HEK293 (cell line): Measurements from ENCODE around the gene STPG2.

Experiments used
- ZNF341 ChIP-seq: fragments of 450-650 bp; formaldehyde crosslinking; IDR thresholded peaks from 2 replicates; pipeline ENCODE4; 2016; ENCODE audit warnings: low read depth, missing biosample characterization, missing genetic modification characterization
- TF ChIP-seq, protein P1 (sequence below): fragments of 450-650 bp; formaldehyde crosslinking; IDR thresholded peaks from 2 replicates; pipeline ENCODE4 v1.5.1; 2016; ENCODE audit warnings: missing biosample characterization, missing genetic modification characterization
- TF ChIP-seq, protein P2 (sequence below): fragments of 450-650 bp; formaldehyde crosslinking; IDR thresholded peaks from 2 replicates; pipeline ENCODE4 v1.5.1; 2016; ENCODE audit warnings: missing biosample characterization, missing genetic modification characterization

DNA sequence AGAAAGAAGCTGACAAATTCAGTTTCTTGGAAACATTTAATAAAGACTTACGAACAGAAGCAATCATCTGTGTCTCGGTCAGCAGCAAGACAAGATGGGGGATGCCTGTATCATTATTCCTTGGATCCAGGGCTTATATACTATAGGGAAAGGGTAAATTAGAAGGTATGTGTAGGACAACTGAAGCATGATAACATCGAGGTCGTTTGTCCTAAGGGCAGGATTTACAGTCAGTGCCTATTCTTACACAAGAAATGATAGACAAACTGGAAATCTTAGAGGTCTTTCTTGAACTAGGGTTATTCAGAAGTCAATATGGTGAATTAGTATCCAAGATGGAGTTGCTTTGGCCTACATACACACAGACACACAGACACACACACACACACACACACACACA lies 553.0 kb downstream of the STPG2 start:
- TF ChIP-seq, protein P1, sequence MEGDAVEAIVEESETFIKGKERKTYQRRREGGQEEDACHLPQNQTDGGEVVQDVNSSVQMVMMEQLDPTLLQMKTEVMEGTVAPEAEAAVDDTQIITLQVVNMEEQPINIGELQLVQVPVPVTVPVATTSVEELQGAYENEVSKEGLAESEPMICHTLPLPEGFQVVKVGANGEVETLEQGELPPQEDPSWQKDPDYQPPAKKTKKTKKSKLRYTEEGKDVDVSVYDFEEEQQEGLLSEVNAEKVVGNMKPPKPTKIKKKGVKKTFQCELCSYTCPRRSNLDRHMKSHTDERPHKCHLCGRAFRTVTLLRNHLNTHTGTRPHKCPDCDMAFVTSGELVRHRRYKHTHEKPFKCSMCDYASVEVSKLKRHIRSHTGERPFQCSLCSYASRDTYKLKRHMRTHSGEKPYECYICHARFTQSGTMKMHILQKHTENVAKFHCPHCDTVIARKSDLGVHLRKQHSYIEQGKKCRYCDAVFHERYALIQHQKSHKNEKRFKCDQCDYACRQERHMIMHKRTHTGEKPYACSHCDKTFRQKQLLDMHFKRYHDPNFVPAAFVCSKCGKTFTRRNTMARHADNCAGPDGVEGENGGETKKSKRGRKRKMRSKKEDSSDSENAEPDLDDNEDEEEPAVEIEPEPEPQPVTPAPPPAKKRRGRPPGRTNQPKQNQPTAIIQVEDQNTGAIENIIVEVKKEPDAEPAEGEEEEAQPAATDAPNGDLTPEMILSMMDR = no peak
- TF ChIP-seq, protein P2, sequence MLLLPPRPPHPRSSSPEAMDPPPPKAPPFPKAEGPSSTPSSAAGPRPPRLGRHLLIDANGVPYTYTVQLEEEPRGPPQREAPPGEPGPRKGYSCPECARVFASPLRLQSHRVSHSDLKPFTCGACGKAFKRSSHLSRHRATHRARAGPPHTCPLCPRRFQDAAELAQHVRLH = no peak
- TF ChIP-seq ZNF341 (tag by site-specific recombination) = no peak
